ENCODE measurements around the gene IL17RD. TPM values are rescaled to one million over a fixed set of nuclear protein-coding genes. Genes with fewer than 3 reads are reported as not detected.

IL17RD gene
- total RNA-seq, 2 donors from 2014 or later, result 1.3 to 2.3 TPM

GRCh38 chr3:57151021-57151449, 14.1 kb downstream of the IL17RD start:
- Histone ChIP-seq H3K36me3 (replicated peaks in 1 of 2; ENCODE audit: insufficient read depth in 1 of 2, low read depth in 2 of 2) (no peaks in the 10 kb centered on the region), H3K4me1 (no peaks in the 10 kb centered on the region), H3K27me3 (no peaks in the 10 kb centered on the region), H3K27ac (no peak overlapping the region), H3K4me3 (no peak overlapping the region), H3K9me3 (no peaks in the 10 kb centered on the region)
- no peak for DNase-seq
- WGBS, 2 donors, result 65 to 80% methylated on average over 2 of the region's 2 CpGs
- no peak for ATAC-seq
- intact Hi-C loops (cut with DNase I), result no loop called here
- TF ChIP-seq POLR2A (IDR thresholded peaks at IDR 0.05) (no peak), CTCF (IDR thresholded peaks at IDR 0.05) (no peak)

GRCh38 chr3:57150113-57150581, 15.0 kb downstream of the IL17RD start:
- TF ChIP-seq POLR2A (IDR thresholded peaks at IDR 0.05), result no peak
- no peak for TF ChIP-seq CTCF (IDR thresholded peaks at IDR 0.05)
- no peak overlapping the region for H3K4me3 ChIP-seq
- no peak for ATAC-seq
- no peak overlapping the region for H3K27ac ChIP-seq
- H3K9me3 ChIP-seq, result no peaks in the 10 kb centered on the region
- no peak for DNase-seq
- H3K36me3 ChIP-seq (replicated peaks in 1 of 2; ENCODE audit: insufficient read depth in 1 of 2, low read depth in 2 of 2), result no peaks in the 10 kb centered on the region
- intact Hi-C loops (cut with DNase I), result no loop called here
- 75 to 87% methylated on average over 6 to 7 of the region's 7 CpGs for WGBS, 2 donors
- no peaks in the 10 kb centered on the region for H3K4me1 ChIP-seq
- no peaks in the 10 kb centered on the region for H3K27me3 ChIP-seq

GRCh38 chr3:57147071-57147470, 18.1 kb downstream of the IL17RD start:
- no peak overlapping the region for H3K4me3 ChIP-seq
- ATAC-seq, result no peak
- no peaks in the 10 kb centered on the region for H3K9me3 ChIP-seq
- TF ChIP-seq POLR2A (IDR thresholded peaks at IDR 0.05) (no peak), CTCF (IDR thresholded peaks at IDR 0.05) (no peak)
- H3K36me3 ChIP-seq (replicated peaks in 1 of 2; ENCODE audit: insufficient read depth in 1 of 2, low read depth in 2 of 2), result no peaks in the 10 kb centered on the region
- WGBS, 2 donors, result 41 to 53% methylated on average over 2 of the region's 2 CpGs
- DNase-seq, result no peak
- H3K27ac ChIP-seq, result no peak overlapping the region
- no peaks in the 10 kb centered on the region for H3K27me3 ChIP-seq
- intact Hi-C loops (cut with DNase I), result no loop called here
- H3K4me1 ChIP-seq, result no peaks in the 10 kb centered on the region

- no peak for ATAC-seq
- H3K4me1 ChIP-seq, result no peaks in the 10 kb centered on the region
- DNase-seq, result no peak
- H3K36me3 ChIP-seq (replicated peaks in 1 of 2; ENCODE audit: insufficient read depth in 1 of 2, low read depth in 2 of 2), result no peaks in the 10 kb centered on the region
- intact Hi-C loops (cut with DNase I), result no loop called here
- 90 to 95% methylated on average over 13 of the region's 13 CpGs for WGBS, 2 donors
- no peaks in the 10 kb centered on the region for H3K9me3 ChIP-seq
- H3K4me3 ChIP-seq, result no peak overlapping the region
- no peak overlapping the region for H3K27ac ChIP-seq
- no peaks in the 10 kb centered on the region for H3K27me3 ChIP-seq
- TF ChIP-seq POLR2A (IDR thresholded peaks at IDR 0.05) (no peak), CTCF (IDR thresholded peaks at IDR 0.05) (no peak)
These were observed 19.3 kb downstream of the IL17RD start for GRCh38 chr3:57145852-57146251.

GRCh38 chr3:57144952-57145351, 20.2 kb downstream of the IL17RD start:
- no peaks in the 10 kb centered on the region for H3K27me3 ChIP-seq
- no peak overlapping the region for H3K4me3 ChIP-seq
- WGBS, 2 donors, result 56 to 73% methylated on average over 3 of the region's 3 CpGs
- intact Hi-C loops (cut with DNase I), result no loop called here
- ATAC-seq, result no peak
- no peak for DNase-seq
- H3K4me1 ChIP-seq, result no peaks in the 10 kb centered on the region
- TF ChIP-seq CTCF (IDR thresholded peaks at IDR 0.05) (no peak), POLR2A (IDR thresholded peaks at IDR 0.05) (no peak)
- no peaks in the 10 kb centered on the region for H3K9me3 ChIP-seq
- H3K36me3 ChIP-seq (replicated peaks in 1 of 2; ENCODE audit: insufficient read depth in 1 of 2, low read depth in 2 of 2), result no peaks in the 10 kb centered on the region
- no peak overlapping the region for H3K27ac ChIP-seq
